Measurements from ENCODE around the gene RHOB.

- TF ChIP-seq CTCF (IDR thresholded peaks at IDR 0.05) = peak in 1 of 4 experiments; percentile 4
- TF ChIP-seq EP300 (IDR thresholded peaks at IDR 0.05) = no peak
- TF ChIP-seq POLR2A (IDR thresholded peaks at IDR 0.05) = no peak
- TF ChIP-seq POLR2AphosphoS5 (IDR thresholded peaks at IDR 0.05) = peak; percentile 70
These were observed 9.3 kb downstream of the RHOB start for GRCh38 chr2:20456116-20456571.
